ENCODE results near the gene TAF5L. TPM values are rescaled to one million over a fixed set of nuclear protein-coding genes. Genes with fewer than 3 reads are reported as not detected.
"Not testable (repeated sequence)": the region's sequence is repeated elsewhere in the genome, so short reads cannot be mapped to it uniquely, and the experiment has no call there.

Gene TAF5L
- total RNA-seq, 1 experiment from 2014 or later = 37.6 TPM

DNA sequence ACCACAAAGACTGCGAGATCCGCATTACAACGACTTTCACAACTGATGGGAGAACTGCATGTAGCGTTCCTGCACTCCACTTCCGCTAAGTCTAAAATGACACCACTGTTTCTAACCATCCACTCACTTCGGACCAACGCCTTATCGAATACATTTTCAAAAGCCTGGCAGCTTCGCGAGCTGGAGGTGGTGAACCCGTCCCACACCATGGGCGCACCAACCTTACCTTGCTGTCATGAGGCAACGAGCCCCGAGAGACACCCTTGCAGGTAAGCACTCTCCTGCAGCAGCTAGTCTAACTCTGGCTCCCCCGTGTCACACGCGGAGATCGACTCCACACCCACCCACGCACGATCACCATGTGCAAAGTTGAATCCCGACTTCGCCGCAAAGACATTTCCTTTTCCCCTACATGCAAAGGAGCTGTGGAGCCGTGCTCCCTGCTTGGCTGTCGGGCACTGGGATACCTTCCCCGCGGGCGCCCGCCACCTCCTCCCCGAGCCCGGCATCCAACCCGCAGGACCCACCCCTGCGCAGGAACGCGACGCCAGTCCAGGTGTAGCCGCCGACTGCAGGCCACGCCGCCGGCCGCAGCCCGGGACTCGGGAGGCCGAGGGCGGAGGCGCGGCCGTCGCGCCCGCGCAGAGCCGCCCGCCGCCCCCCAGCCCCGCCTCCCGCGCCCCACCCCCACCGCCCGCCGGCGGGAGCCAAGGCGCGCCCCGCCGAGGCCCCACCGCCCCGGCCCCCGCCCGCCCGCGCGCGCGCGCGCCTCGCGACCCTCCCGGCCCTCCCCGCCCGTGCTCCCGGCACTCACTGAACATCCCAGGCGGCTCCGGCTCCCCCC is 629 bp downstream of the TAF5L start:
- BruUV-seq (replicated peaks) = no TSS peak
- Mint-ChIP-seq H3K27me3 (ENCODE audit: insufficient read depth, unreplicated experiment) (no peaks in the 10 kb centered on the region), H3K36me3 (ENCODE audit: insufficient read depth, unreplicated experiment) (peaks cover 17% of the 10 kb centered on the region), H3K4me1 (ENCODE audit: insufficient read depth, unreplicated experiment) (peaks cover 63% of the 10 kb centered on the region), H3K9me3 (ENCODE audit: unreplicated experiment) (no peaks in the 10 kb centered on the region), H3K27ac (ENCODE audit: low read depth, unreplicated experiment) (peak overlapping the region; percentile 5), H3K4me3 (ENCODE audit: unreplicated experiment) (peak overlapping the region; percentile 99)
- CTCF ChIA-PET = interaction anchor here (0.6 to 5.8 kb wide), 11 partner anchors 9 to 621 kb away, joined by 3 to 65 read pairs (median 4); partner anchors contain the start of gene ABCB10
- intact Hi-C loops (cut with micrococcal nuclease) = no loop called here
- DNase-seq (ENCODE audit: unreplicated experiment) = peak; percentile 69
- POLR2A ChIA-PET = interaction anchor here (0.6 to 15.3 kb wide), 23 partner anchors 9 to 925 kb away, joined by 3 to 375 read pairs (median 4); partner anchors contain the start of genes ABCB10 and NUP133
- TF ChIP-seq, protein P1, sequence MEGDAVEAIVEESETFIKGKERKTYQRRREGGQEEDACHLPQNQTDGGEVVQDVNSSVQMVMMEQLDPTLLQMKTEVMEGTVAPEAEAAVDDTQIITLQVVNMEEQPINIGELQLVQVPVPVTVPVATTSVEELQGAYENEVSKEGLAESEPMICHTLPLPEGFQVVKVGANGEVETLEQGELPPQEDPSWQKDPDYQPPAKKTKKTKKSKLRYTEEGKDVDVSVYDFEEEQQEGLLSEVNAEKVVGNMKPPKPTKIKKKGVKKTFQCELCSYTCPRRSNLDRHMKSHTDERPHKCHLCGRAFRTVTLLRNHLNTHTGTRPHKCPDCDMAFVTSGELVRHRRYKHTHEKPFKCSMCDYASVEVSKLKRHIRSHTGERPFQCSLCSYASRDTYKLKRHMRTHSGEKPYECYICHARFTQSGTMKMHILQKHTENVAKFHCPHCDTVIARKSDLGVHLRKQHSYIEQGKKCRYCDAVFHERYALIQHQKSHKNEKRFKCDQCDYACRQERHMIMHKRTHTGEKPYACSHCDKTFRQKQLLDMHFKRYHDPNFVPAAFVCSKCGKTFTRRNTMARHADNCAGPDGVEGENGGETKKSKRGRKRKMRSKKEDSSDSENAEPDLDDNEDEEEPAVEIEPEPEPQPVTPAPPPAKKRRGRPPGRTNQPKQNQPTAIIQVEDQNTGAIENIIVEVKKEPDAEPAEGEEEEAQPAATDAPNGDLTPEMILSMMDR (IDR thresholded peaks at IDR 0.05; ENCODE audit: unreplicated experiment) = no peak

DNA sequence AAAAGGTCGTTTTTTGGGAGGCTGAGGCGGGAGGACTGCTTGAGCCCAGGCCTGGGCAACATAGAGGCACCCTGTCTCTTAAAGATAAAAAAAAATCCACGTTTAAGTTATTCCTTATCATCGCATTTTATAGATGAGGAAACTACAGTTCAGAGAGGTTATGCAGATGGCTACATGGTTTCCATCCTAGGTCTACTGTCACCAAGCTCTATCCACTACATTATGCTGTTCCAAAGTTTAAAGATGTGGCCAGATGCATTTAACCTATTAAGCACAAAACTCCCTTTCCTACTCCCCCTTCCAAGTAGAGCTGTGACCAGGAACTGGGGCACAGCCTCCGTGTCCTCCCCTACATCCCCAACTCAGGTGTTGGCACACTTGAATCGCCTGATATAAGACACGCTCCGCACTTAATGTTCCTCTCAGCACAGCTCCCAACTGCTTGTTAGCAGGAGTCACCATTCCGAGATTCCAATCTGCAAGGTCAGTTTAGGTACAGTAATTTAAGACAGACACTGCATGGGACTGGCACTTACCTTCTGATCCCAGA is 1.3 kb downstream of the TAF5L start:
- Mint-ChIP-seq H3K36me3 (ENCODE audit: insufficient read depth, unreplicated experiment) (peaks cover 10% of the 10 kb centered on the region), H3K27me3 (ENCODE audit: insufficient read depth, unreplicated experiment) (no peaks in the 10 kb centered on the region), H3K4me3 (ENCODE audit: unreplicated experiment) (peak overlapping the region; percentile 99), H3K27ac (ENCODE audit: low read depth, unreplicated experiment) (peak overlapping the region; percentile 5), H3K4me1 (ENCODE audit: insufficient read depth, unreplicated experiment) (peaks cover 63% of the 10 kb centered on the region), H3K9me3 (ENCODE audit: unreplicated experiment) (no peaks in the 10 kb centered on the region)
- ChIA-PET CTCF (interaction anchor here (0.6 to 5.8 kb wide), 13 partner anchors 9 to 629 kb away, joined by 3 to 65 read pairs (median 3); partner anchors contain the start of gene ABCB10), POLR2A (interaction anchor here (0.6 to 15.3 kb wide), 25 partner anchors 8 to 925 kb away, joined by 3 to 375 read pairs (median 4); partner anchors contain the start of genes ABCB10, GALNT2 and NUP133)
- TF ChIP-seq, protein P1 (IDR thresholded peaks at IDR 0.05; ENCODE audit: unreplicated experiment) = no peak
- intact Hi-C loops (cut with micrococcal nuclease) = no loop called here
- no TSS peak for BruUV-seq (replicated peaks)
- no peak for DNase-seq (ENCODE audit: unreplicated experiment)

DNA sequence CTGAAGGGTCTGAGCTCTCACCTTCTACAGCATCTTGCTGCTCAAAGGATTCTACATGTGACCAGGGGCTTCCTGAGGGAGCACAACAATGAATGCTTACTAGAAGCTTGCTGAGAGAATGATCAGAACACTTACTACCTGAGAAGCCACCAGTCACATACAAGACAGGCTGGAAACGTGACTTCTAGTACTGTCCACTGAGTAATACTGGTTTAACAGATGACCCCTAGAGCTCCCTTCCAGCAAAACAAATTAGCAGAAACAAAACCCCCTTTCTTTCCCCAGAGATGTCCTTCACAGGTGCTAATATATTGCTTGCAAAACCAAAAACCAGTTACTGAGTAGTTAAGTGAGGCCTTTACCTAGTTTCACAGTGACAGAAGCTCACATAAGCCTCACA is 2.1 kb downstream of the TAF5L start:
- DNase-seq (ENCODE audit: unreplicated experiment) = no peak
- BruUV-seq (replicated peaks) = TSS peak; percentile 24
- Mint-ChIP-seq H3K4me1 (ENCODE audit: insufficient read depth, unreplicated experiment) (peaks cover 59% of the 10 kb centered on the region), H3K27ac (ENCODE audit: low read depth, unreplicated experiment) (peak overlapping the region; percentile 5), H3K36me3 (ENCODE audit: insufficient read depth, unreplicated experiment) (peaks cover 4% of the 10 kb centered on the region), H3K9me3 (ENCODE audit: unreplicated experiment) (no peaks in the 10 kb centered on the region), H3K4me3 (ENCODE audit: unreplicated experiment) (peak overlapping the region; percentile 99), H3K27me3 (ENCODE audit: insufficient read depth, unreplicated experiment) (no peaks in the 10 kb centered on the region)
- ChIA-PET CTCF (interaction anchor here (0.7 to 5.8 kb wide), 12 partner anchors 17 to 686 kb away, joined by 3 to 65 read pairs (median 3); partner anchors contain the start of gene ABCB10), POLR2A (interaction anchor here (0.6 to 15.3 kb wide), 16 partner anchors 9 to 548 kb away, joined by 3 to 375 read pairs (median 6); partner anchors contain the start of genes ABCB10, GALNT2 and NUP133)
- TF ChIP-seq, protein P1 (IDR thresholded peaks at IDR 0.05; ENCODE audit: unreplicated experiment) = no peak
- intact Hi-C loops (cut with micrococcal nuclease) = no loop called here

DNA sequence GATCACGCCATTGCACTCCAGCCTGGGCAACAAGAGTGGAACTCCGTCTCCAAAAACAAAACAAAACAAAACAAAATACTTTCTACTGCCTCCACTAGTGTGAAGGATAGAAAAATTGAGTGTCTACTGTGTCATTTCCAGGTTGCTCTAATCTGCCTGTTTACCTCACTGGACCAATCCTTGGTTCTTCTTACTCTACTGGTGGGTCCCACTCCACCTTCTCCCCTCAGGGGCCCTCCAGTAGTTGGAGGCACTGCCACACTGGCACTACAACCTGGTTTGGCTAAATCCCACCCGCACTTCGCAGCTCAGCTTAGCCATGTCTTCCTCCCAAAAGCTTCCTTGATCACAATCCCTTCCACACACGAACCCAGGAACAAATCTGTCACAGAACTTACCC is 2.7 kb downstream of the TAF5L start:
- peaks cover 54% of the 10 kb centered on the region for H3K4me1 Mint-ChIP-seq (ENCODE audit: insufficient read depth, unreplicated experiment)
- POLR2A ChIA-PET = interaction anchor here (0.8 to 15.3 kb wide), 7 partner anchors 10 to 115 kb away, joined by 3 to 375 read pairs (median 23); partner anchors contain the start of genes ABCB10 and NUP133
- H3K27me3 Mint-ChIP-seq (ENCODE audit: insufficient read depth, unreplicated experiment) = no peaks in the 10 kb centered on the region
- peak overlapping the region; percentile 99 for H3K4me3 Mint-ChIP-seq (ENCODE audit: unreplicated experiment)
- DNase-seq (ENCODE audit: unreplicated experiment) = no peak
- BruUV-seq (replicated peaks) = no TSS peak
- TF ChIP-seq, protein P1 (IDR thresholded peaks at IDR 0.05; ENCODE audit: unreplicated experiment) = no peak
- intact Hi-C loops (cut with micrococcal nuclease) = no loop called here
- H3K9me3 Mint-ChIP-seq (ENCODE audit: unreplicated experiment) = no peaks in the 10 kb centered on the region
- H3K36me3 Mint-ChIP-seq (ENCODE audit: insufficient read depth, unreplicated experiment) = no peaks in the 10 kb centered on the region
- H3K27ac Mint-ChIP-seq (ENCODE audit: low read depth, unreplicated experiment) = peak overlapping the region; percentile 5
- CTCF ChIA-PET = interaction anchor here (0.7 to 5.8 kb wide), 9 partner anchors 16 to 687 kb away, joined by 3 to 65 read pairs (median 3); partner anchors contain the start of gene ABCB10

DNA sequence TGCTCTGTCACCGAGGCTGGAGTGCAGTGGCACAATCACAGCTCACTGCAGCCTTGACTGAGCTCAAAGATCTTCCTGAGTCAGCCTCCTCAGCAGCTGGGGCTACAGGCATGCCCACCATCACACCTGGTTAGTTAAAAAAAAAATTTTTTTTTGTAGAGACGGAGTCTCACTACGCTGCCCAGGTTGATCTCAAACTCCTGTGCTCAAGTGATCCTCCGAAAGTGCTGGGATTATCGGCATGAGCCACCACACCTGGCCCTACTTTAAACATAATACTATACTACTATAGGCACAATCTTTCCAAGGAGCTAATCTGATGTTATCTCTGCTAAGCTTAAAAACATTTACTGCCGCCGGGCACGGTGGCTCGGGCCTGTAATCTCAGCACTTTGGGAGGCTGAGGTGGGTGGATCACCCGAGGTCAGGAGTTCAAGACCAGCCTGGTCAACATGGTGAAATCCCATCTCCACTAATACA is 3.2 kb downstream of the TAF5L start:
- BruUV-seq (replicated peaks); H3K9me3 Mint-ChIP-seq (ENCODE audit: unreplicated experiment); H3K27ac Mint-ChIP-seq (ENCODE audit: low read depth, unreplicated experiment); H3K36me3 Mint-ChIP-seq (ENCODE audit: insufficient read depth, unreplicated experiment); H3K27me3 Mint-ChIP-seq (ENCODE audit: insufficient read depth, unreplicated experiment); intact Hi-C loops (cut with micrococcal nuclease); H3K4me3 Mint-ChIP-seq (ENCODE audit: unreplicated experiment); DNase-seq (ENCODE audit: unreplicated experiment): not testable (repeated sequence)
- peaks cover 54% of the 10 kb centered on the region for H3K4me1 Mint-ChIP-seq (ENCODE audit: insufficient read depth, unreplicated experiment)
- ChIA-PET POLR2A (interaction anchor here (5.5 to 15.3 kb wide), 3 partner anchors 41 to 114 kb away, joined by 34 to 375 read pairs (median 61); partner anchors contain the start of genes ABCB10 and NUP133), CTCF (interaction anchor here (0.6 to 5.8 kb wide), 5 partner anchors 16 to 182 kb away, joined by 3 to 65 read pairs (median 3); partner anchors contain the start of gene ABCB10)

Data from MCF 10A (cell line).